NCI-H510A (cell line): Measurements from ENCODE around the gene CTNS.
"Not testable (repeated sequence)": the region's sequence is repeated elsewhere in the genome, so short reads cannot be mapped to it uniquely, and the experiment has no call there.

Experiments
- DNase-seq: peaks from one replicate; lab custom pipeline; 2025; lab: John Stamatoyannopoulos, UW

CTNS gene

GRCh38 chr17:3688027-3688553 is 51.5 kb downstream of the CTNS start:
- DNase-seq: no peak

GRCh38 chr17:3688852-3689261 is 52.3 kb downstream of the CTNS start:
- DNase-seq: no peak

GRCh38 chr17:3689262-3690093 is 52.9 kb downstream of the CTNS start:
- no peak for DNase-seq

GRCh38 chr17:3690094-3690715 is 53.6 kb downstream of the CTNS start:
- DNase-seq: no peak

GRCh38 chr17:3691617-3692067 is 55.1 kb downstream of the CTNS start:
- DNase-seq: no peak

- no peak for DNase-seq
These were observed 55.8 kb downstream of the CTNS start for GRCh38 chr17:3692346-3692745.

- DNase-seq: no peak
These were observed 56.6 kb downstream of the CTNS start for GRCh38 chr17:3693141-3693540.

- DNase-seq: no peak
These were observed 57.3 kb downstream of the CTNS start for GRCh38 chr17:3693829-3694231.

- no peak for DNase-seq
These were observed 58.7 kb downstream of the CTNS start for GRCh38 chr17:3695129-3695722.

GRCh38 chr17:3695723-3696411 is 59.3 kb downstream of the CTNS start, which contains the start of gene P2RX5:
Gene P2RX5, minus strand, starts transcription at chr17:3696155. Its CDS starts 150 bp downstream, at chr17:3696005.
- DNase-seq: no peak

- no peak for DNase-seq
These were observed 60.5 kb downstream of the CTNS start for GRCh38 chr17:3697103-3697476.

- no peak for DNase-seq
These were observed 61.6 kb downstream of the CTNS start for GRCh38 chr17:3698139-3698538.

GRCh38 chr17:3699951-3700350 is 63.4 kb downstream of the CTNS start:
- DNase-seq: no peak

GRCh38 chr17:3702041-3702539 is 65.5 kb downstream of the CTNS start:
- DNase-seq: not testable (repeated sequence)

- no peak for DNase-seq
These were observed 68.6 kb downstream of the CTNS start for GRCh38 chr17:3704931-3705717.

- not testable (repeated sequence) for DNase-seq
These were observed 69.1 kb downstream of the CTNS start for GRCh38 chr17:3705718-3705984.

GRCh38 chr17:3708366-3708765 is 71.8 kb downstream of the CTNS start:
- DNase-seq: no peak

GRCh38 chr17:3710951-3711383 is 74.4 kb downstream of the CTNS start:
- no peak for DNase-seq
